Left ventricle myocardium superior (tissue), 1 donor: ENCODE results near the gene AMDHD2. TPM values are rescaled to one million over a fixed set of nuclear protein-coding genes. Genes with fewer than 3 reads are reported as not detected.
"Not testable (repeated sequence)": the region's sequence is repeated elsewhere in the genome, so short reads cannot be mapped to it uniquely, and the experiment has no call there.

Experiments used
- ATAC-seq: fragments of 200-7000 bp; cut with Tn5 transposase; one replicate; pipeline ENCODE4 v1.9.1; 2020; ENCODE audit warnings: mild to moderate bottlenecking, moderate library complexity
- DNase-seq: peaks from one replicate; pipeline ENCODE4 v3.0.0-alpha.2; 2020
- intact Hi-C: fragments of 100-400 bp; cut with micrococcal nuclease; formaldehyde crosslinking; loops from one replicate; pipeline ENCODE4 v1.11.0; 2022
- microRNA-seq: library from miRNA; unstranded; fragments of <30 nt; microRNA quantifications from one replicate; pipeline ENCODE4 v1.2.0, GENCODE V29; 2020; ENCODE audit warnings: borderline number of aligned reads
- total RNA-seq: library from RNA; stranded (reverse); fragmentation: NEBNext Ultra II Directional; extraction: Animal tissue kit (Norgen Biotek cat#: 25700); gene quantifications from one replicate; pipeline ENCODE4 v1.2.1, GENCODE V29; 2021
- donor health status: DM: no; HTN: yes; CAD: no; lungs with severe emphysema.

The AMDHD2 gene
- total RNA-seq, 1 donor from 2014 or later, result 15.8 TPM

GRCh38 chr16:2550283-2550878 is 30.2 kb downstream of the AMDHD2 start:
- intact Hi-C loops, ATAC-seq, DNase-seq: not testable (repeated sequence)

GRCh38 chr16:2551420-2551889 is 31.3 kb downstream of the AMDHD2 start:
- ATAC-seq, intact Hi-C loops, DNase-seq: not testable (repeated sequence)

- peak; percentile 17 for ATAC-seq
- intact Hi-C loops, DNase-seq: not testable (repeated sequence)
Measured at GRCh38 chr16:2554709-2555425, 34.7 kb downstream of the AMDHD2 start.

GRCh38 chr16:2557150-2557549 is 37.0 kb downstream of the AMDHD2 start:
- intact Hi-C loops, ATAC-seq: not testable (repeated sequence)

GRCh38 chr16:2560131-2560797 is 40.1 kb downstream of the AMDHD2 start:
- intact Hi-C loops, DNase-seq: not testable (repeated sequence)
- ATAC-seq, result peak; percentile 69

More at GRCh38 chr16:2557150-2557549, 37.0 kb downstream of the AMDHD2 start:
- DNase-seq, result not testable (repeated sequence)

- intact Hi-C loops, result not testable (repeated sequence)
- peak; percentile 86 for ATAC-seq
- DNase-seq, result peak; percentile 79
Measured at GRCh38 chr16:2560798-2561133, 40.6 kb downstream of the AMDHD2 start.

- intact Hi-C loops, DNase-seq: not testable (repeated sequence)
- peak; percentile 9 for ATAC-seq
Measured at GRCh38 chr16:2567506-2567905, 47.3 kb downstream of the AMDHD2 start.

- DNase-seq, intact Hi-C loops, ATAC-seq: not testable (repeated sequence)
Measured at GRCh38 chr16:2568573-2568972, 48.4 kb downstream of the AMDHD2 start.

GRCh38 chr16:2572704-2573103 is 52.5 kb downstream of the AMDHD2 start:
- intact Hi-C loops, ATAC-seq, DNase-seq: not testable (repeated sequence)

GRCh38 chr16:2575839-2576238 is 55.7 kb downstream of the AMDHD2 start:
- DNase-seq, ATAC-seq, intact Hi-C loops: not testable (repeated sequence)

- intact Hi-C loops, DNase-seq, ATAC-seq: not testable (repeated sequence)
Measured at GRCh38 chr16:2577044-2577443, 56.9 kb downstream of the AMDHD2 start.

- intact Hi-C loops, DNase-seq: not testable (repeated sequence)
- ATAC-seq, result peak; percentile 26
Measured at GRCh38 chr16:2578905-2579304, 58.7 kb downstream of the AMDHD2 start.

GRCh38 chr16:2580143-2580542 is 60.0 kb downstream of the AMDHD2 start:
- peak; percentile 6 for ATAC-seq
- intact Hi-C loops, DNase-seq: not testable (repeated sequence)

GRCh38 chr16:2580818-2581217 is 60.6 kb downstream of the AMDHD2 start:
- ATAC-seq, result peak; percentile 52
- DNase-seq, intact Hi-C loops: not testable (repeated sequence)

Small RNA genes within 50 kb of the gene (microRNA-seq; reads per million reads assigned to microRNA genes)
- gene MIR3178, result not detected

Other genes with a start within 250 kb of the AMDHD2 start
- 7.7 TPM for gene ABCA3, start 179.6 kb upstream of the AMDHD2 start, total RNA-seq
- 1.1 TPM for gene CCNF, start 90.9 kb upstream of the AMDHD2 start, total RNA-seq
- gene TEDC2, start 60.3 kb upstream of the AMDHD2 start, total RNA-seq, result 0.67 TPM
- gene NTN3, start 49.1 kb upstream of the AMDHD2 start, total RNA-seq, result 0.52 TPM
- gene TBC1D24, start 45.2 kb upstream of the AMDHD2 start, total RNA-seq, result 15.4 TPM
- gene ATP6V0C, start 6.4 kb upstream of the AMDHD2 start, total RNA-seq, result 150 TPM
- gene CEMP1, start 11.0 kb downstream of the AMDHD2 start, total RNA-seq, result not detected
- gene PDPK1, start 17.6 kb downstream of the AMDHD2 start, total RNA-seq, result 43.1 TPM
- gene KCTD5, start 162.2 kb downstream of the AMDHD2 start, total RNA-seq, result 10.4 TPM
- 0.12 TPM for gene PRSS27, start 199.9 kb downstream of the AMDHD2 start, total RNA-seq
- 292 TPM for gene SRRM2, start 232.3 kb downstream of the AMDHD2 start, total RNA-seq